K562 (cell line): ENCODE data around the gene ACVR1C. TPM values are rescaled to one million over a fixed set of nuclear protein-coding genes. Genes with fewer than 3 reads are reported as not detected.

ENCODE experiments used
- ARID1B ChIP-seq: fragments of 450-650 bp; IDR thresholded peaks from 2 replicates; pipeline ENCODE4 v1.6.1; 2016; ENCODE audit warnings: antibody characterized with exemption, mild to moderate bottlenecking, inconsistent platforms
- MEIS2 ChIP-seq: fragments of 450-650 bp; IDR thresholded peaks from 2 replicates; pipeline ENCODE4 v1.6.1; 2014; ENCODE audit warnings: mild to moderate bottlenecking; ENCODE audit not compliant: partially characterized antibody
- NONO ChIP-seq, 2 experiments: fragments of 200-400 bp in 1 of 2; fragments of 450-650 bp in 1 of 2; formaldehyde crosslinking in 1 of 2; IDR thresholded peaks; 2 replicates each; pipeline ENCODE4 v1.6.1; 2017; ENCODE audit warnings: low read depth in 2 of 2, mild to moderate bottlenecking in 2 of 2, moderate library complexity in 2 of 2, low read length in 1 of 2
- POLR2B ChIP-seq: fragments of 450-650 bp; IDR thresholded peaks from 2 replicates; pipeline ENCODE4 v1.6.1; 2018; ENCODE audit warnings: low read depth; ENCODE audit not compliant: partially characterized antibody
- RAD21 ChIP-seq, 2 experiments: fragments of 250-450 bp in 1 of 2; fragments of 450-650 bp in 1 of 2; sonication (Bioruptor Pico) in 1 of 2; formaldehyde crosslinking in 1 of 2; IDR thresholded peaks in 1 of 2; conservative IDR thresholded peaks in 1 of 2; 2 replicates each; pipeline versions ENCODE4 v1.4.0 to v1.8.0; 2020 to 2022; ENCODE audit warnings: mild to moderate bottlenecking in 2 of 2, moderate library complexity in 1 of 2
- TSC22D4 ChIP-seq: fragments of 450-650 bp; IDR thresholded peaks from 2 replicates; pipeline ENCODE4 v1.6.1; 2016; ENCODE audit warnings: missing genetic modification characterization, missing biosample characterization, control low read depth
- polyA plus RNA-seq, 8 experiments: library from polyadenylated mRNA; depleted of rRNA in 4 of 8; stranded (reverse) in 5 of 8; unstranded in 3 of 8; fragments of >200 nt; fragmentation: Nextera tagmentation in 2 of 8; fragmentation: Illumina TruSeq in 1 of 8; extraction: Ambion mirVana in 2 of 8; extraction: Trizol in 1 of 8; gene quantifications; 2 replicates each; pipeline versions ENCODE4 v1.2.1 to v1.2.3, GENCODE V29; 2011 to 2014; ENCODE audit warnings: inconsistent platforms in 1 of 8, missing spikeins in 1 of 8
- total RNA-seq, 7 experiments: library from RNA; depleted of rRNA in 6 of 7; stranded (reverse); fragments of >200 nt in 6 of 7; fragmentation: Illumina TruSeq in 2 of 7; extraction: Trizol in 2 of 7; gene quantifications; 2 replicates each; pipeline versions ENCODE4 v1.2.1 to v1.2.3, GENCODE V29; 2011 to 2021; ENCODE audit warnings: low replicate concordance in 1 of 7
- TF ChIP-seq, protein P1 (sequence below): fragments of 250-450 bp; sonication (Bioruptor Pico); IDR thresholded peaks from 2 replicates; pipeline ENCODE4 v1.8.0; 2022; ENCODE audit warnings: moderate library complexity, mild to moderate bottlenecking, inconsistent platforms
- TF ChIP-seq, protein P2 (sequence below), 2 experiments: fragments of 450-650 bp; formaldehyde crosslinking in 1 of 2; IDR thresholded peaks; 2 replicates each; pipeline versions ENCODE4 v1.4.0 to v1.6.1; 2014 to 2020; ENCODE audit warnings: mild to moderate bottlenecking in 2 of 2, borderline replicate concordance in 1 of 2, low read depth in 1 of 2

ACVR1C gene
- total and polyA plus RNA-seq, 9 of the 15 experiments (the other 6 are each of a cell fraction or from before 2014, with no cell fraction given): 0.05 to 0.58 (median 0.28) TPM

DNA sequence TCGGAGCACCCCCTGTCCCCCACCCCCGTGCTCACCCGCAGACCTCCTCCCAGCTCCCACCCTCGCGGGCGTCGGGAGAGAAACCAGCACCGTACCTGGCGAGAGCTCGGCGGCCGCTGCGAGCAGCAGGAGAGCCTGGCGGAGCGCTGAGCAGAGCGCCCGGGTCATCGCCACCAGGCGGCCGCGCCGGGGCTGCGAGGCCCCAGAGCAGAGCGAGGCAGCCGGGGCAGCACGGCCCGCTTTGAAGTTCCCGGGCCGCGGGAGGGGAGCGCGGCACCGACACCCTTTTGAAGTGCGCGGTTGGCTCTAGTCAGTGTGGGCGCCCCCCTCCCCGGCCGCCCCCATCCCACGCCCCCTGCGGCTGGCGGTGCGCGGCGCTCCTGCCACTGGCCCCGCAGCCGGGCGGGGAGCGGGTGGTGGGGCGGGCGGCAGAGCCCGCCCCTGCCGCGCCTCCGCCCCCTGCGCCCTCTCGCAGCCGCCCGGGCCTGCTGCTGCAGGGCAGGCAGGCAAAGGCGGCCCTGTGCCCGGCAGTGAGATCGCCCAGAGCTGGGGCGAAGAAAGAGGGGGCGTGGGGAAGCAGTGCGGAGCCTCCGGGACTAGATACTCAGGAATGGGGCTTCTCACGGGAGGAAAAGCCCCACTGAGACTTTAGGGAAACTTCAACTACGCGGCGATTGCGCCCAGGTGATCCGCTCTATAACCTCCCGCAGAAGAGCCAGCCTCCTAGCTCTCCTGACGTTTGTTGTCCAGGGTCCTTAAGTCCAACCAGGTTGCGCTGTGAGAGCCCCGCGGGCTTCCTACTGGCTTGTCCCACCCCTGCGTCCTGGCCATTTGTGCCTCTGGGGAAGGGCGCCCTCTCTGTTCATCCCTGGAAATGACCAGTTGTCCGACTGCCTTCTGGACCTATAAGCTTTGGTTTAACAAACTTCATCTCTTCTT, at the start of gene ACVR1C (continued):
- TF ChIP-seq RAD21 (CRISPR knock-in tag; conservative IDR thresholded peaks at IDR 0.05 in 1 of 2, IDR thresholded peaks at IDR 0.05 in 1 of 2) (peak in 1 of 2 experiments; percentile 34; a peak in 1 of 4 replicates), NONO (IDR thresholded peaks at IDR 0.05; ENCODE audit: low read depth in 2 of 2, low read length in 1 of 2) (no peak), MEIS2 (no peak), ARID1B (no peak), POLR2B (no peak), TSC22D4 (tag) (no peak)
- TF ChIP-seq, protein P1, sequence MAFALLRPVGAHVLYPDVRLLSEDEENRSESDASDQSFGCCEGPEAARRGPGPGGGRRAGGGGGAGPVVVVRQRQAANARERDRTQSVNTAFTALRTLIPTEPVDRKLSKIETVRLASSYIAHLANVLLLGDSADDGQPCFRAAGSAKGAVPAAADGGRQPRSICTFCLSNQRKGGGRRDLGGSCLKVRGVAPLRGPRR: no peak
- TF ChIP-seq, protein P2, sequence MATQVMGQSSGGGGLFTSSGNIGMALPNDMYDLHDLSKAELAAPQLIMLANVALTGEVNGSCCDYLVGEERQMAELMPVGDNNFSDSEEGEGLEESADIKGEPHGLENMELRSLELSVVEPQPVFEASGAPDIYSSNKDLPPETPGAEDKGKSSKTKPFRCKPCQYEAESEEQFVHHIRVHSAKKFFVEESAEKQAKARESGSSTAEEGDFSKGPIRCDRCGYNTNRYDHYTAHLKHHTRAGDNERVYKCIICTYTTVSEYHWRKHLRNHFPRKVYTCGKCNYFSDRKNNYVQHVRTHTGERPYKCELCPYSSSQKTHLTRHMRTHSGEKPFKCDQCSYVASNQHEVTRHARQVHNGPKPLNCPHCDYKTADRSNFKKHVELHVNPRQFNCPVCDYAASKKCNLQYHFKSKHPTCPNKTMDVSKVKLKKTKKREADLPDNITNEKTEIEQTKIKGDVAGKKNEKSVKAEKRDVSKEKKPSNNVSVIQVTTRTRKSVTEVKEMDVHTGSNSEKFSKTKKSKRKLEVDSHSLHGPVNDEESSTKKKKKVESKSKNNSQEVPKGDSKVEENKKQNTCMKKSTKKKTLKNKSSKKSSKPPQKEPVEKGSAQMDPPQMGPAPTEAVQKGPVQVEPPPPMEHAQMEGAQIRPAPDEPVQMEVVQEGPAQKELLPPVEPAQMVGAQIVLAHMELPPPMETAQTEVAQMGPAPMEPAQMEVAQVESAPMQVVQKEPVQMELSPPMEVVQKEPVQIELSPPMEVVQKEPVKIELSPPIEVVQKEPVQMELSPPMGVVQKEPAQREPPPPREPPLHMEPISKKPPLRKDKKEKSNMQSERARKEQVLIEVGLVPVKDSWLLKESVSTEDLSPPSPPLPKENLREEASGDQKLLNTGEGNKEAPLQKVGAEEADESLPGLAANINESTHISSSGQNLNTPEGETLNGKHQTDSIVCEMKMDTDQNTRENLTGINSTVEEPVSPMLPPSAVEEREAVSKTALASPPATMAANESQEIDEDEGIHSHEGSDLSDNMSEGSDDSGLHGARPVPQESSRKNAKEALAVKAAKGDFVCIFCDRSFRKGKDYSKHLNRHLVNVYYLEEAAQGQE (IDR thresholded peaks at IDR 0.05; ENCODE audit: borderline replicate concordance): peak; percentile 51
- TF ChIP-seq, protein P2 (CRISPR knock-in tag; IDR thresholded peaks at IDR 0.05; ENCODE audit: low read depth): no peak
